ENCODE data around the gene SCIMP.

DNA sequence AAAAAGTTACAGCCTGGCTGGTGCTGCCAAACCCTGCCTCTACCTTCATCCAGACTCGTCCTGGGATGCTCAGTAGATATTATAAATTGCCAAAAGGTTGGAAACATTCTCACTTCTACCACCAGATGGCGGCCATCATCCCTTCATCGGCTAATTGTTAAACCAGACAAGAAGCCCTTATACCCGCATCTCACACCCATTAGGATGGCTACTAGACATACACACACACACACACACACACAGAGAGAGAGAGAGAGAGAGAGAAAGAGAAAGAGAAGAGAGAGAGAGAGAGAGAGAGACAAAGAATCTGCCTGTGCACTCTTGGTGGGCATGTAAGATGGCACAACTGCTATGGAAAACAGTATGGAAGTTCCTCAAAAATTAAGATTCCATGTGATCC, 15.0 kb upstream of the SCIMP start:
- TF ChIP-seq, protein P1, sequence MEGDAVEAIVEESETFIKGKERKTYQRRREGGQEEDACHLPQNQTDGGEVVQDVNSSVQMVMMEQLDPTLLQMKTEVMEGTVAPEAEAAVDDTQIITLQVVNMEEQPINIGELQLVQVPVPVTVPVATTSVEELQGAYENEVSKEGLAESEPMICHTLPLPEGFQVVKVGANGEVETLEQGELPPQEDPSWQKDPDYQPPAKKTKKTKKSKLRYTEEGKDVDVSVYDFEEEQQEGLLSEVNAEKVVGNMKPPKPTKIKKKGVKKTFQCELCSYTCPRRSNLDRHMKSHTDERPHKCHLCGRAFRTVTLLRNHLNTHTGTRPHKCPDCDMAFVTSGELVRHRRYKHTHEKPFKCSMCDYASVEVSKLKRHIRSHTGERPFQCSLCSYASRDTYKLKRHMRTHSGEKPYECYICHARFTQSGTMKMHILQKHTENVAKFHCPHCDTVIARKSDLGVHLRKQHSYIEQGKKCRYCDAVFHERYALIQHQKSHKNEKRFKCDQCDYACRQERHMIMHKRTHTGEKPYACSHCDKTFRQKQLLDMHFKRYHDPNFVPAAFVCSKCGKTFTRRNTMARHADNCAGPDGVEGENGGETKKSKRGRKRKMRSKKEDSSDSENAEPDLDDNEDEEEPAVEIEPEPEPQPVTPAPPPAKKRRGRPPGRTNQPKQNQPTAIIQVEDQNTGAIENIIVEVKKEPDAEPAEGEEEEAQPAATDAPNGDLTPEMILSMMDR (IDR thresholded peaks at IDR 0.05): peak in 2 of 3 donors; percentile 30 to 52
- no peak for TF ChIP-seq EP300 (IDR thresholded peaks at IDR 0.05)
- no peak for TF ChIP-seq POLR2A (IDR thresholded peaks at IDR 0.05)

Data from ovary (tissue), 3 donors.